HS-27A (cell line): ENCODE measurements around the gene TRPV6.

Experiments used
- DNase-seq: peaks from one replicate; pipeline ENCODE4 v3.0.0-alpha.2; 2012; ENCODE audit warnings: low read depth, missing footprints

Gene TRPV6

GRCh38 chr7:142853739-142854371 is 31.7 kb downstream of the TRPV6 start:
- peak; percentile 27 for DNase-seq

GRCh38 chr7:142851919-142852318 is 33.6 kb downstream of the TRPV6 start:
- DNase-seq, result no peak

- no peak for DNase-seq
Observed at GRCh38 chr7:142851269-142851668, 34.3 kb downstream of the TRPV6 start.

DNA sequence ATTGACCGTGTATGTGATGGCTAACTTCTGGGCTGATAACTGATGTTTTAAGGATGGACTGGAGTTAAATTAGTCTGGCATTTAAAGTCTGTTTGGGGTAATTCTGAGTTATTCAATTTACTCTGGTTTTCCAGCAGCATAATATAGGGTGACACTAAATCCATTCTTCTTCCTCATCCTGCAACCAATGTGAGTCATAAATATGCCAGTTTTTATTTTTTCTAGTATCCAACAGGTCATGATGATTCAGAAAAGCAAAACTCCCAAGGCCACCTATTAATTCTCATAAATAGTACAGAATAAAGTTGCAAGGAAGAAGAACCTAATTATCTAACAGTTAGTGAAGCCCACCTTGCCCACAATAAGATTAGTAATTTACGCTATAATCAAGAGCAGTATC is 38.2 kb downstream of the TRPV6 start:
- no peak for DNase-seq

- no peak for DNase-seq
Observed at GRCh38 chr7:142842251-142842766, 43.2 kb downstream of the TRPV6 start.

GRCh38 chr7:142838461-142839213 is 46.9 kb downstream of the TRPV6 start:
- no peak for DNase-seq

DNA sequence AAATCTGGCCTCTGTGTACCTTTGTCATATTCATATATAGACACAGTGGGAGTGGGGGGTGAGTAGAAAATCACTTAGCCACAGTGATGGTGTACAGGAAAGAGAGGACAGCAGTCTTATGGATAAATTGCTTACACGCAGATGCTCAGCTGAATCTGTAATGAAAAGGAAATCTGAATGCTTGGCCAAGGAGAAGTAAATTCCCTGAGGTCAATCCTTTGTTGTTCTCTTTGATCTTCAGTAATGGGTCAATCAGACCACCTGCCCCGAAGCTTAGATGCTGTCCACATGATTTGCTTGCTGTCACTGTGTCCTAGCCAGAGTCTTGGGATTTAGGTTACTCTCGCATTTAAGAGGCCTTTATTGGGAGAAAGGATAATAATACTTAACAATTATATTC is 49.1 kb downstream of the TRPV6 start:
- DNase-seq, result no peak

- DNase-seq, result no peak
Observed at GRCh38 chr7:142835487-142835886, 50.1 kb downstream of the TRPV6 start.

DNA sequence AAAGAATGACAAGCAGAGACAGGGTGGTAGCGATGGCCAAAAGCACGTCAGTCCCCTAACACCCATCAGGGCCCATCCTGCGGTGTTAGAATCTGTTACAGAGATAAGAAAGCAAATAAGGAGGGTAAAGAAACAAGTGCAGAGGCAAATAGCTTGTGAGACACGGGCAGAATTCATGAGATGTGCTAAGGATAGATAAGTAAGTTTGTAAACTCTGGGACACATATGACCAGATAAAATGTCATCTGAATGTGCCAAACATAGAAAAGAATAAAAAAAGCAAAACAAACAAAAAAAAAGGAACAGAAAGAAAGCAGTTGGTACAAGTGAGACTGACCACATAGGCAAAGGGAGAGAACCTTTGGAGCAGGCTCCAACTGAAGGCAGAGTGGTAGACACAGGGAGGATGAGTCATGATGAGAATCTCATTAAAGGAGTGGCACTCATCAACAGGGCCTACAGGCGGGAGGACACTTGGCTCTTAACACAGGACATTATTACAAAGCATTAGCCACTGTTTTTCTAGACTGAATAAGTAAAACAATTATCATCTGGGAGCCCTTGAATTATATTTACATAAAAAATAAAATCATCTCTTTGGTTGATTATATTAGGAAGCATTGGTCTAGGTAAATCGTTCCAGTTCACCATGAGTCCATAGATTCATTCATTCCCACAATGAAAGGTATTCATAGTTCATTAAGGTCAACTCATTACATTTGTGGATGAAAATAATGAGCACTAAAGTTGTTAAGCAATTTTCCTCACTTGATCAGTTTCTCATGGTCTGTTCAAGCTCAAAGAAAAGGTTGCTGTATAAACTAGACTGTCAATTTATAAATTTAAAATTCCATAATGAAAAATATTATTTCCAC is 52.1 kb downstream of the TRPV6 start:
- no peak for DNase-seq

DNA sequence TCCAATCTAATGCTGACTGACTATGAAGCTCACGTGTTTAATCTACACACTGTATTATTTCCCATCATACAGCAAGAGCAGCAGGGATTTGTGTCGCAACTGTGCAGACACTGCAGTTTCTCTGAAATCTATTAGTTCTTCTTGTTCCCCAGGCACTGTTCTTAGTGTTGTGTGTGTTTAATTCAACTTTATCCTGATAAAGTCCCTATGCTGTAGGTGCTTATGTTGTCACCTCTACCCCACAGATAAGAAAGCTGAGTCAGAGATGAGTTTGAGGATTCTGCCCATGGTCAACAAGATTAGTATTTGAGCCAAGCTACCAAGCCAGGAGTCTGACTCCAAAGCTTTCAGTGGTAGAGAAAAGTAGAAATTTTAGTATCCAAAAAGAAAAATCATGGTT is 53.1 kb downstream of the TRPV6 start:
- DNase-seq, result no peak

DNA sequence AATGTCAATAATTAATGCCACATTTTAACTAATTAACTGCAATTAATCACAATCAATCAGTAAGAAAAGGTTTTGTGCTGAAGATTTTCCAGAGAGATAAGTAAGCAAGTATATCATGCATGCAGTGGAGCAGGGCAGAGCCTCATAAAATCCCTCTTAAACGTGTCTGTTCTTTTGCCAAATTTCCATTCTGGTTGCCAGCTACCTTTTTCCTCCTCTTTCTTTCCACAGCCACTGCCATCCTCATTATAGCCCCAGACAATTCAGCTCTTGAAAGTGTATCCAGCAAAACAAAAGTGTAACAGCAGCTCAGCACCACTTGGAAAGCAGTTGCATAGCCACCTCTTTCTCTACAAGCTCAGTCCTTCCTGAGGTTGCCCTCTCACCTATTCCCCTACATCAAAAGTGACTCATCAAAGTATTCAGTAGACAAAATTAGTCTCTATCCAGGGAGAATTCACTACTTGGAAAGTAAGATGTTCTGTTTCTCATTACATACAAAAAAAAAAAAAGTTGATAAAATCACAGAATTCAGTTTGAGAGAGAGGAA is 57.5 kb downstream of the TRPV6 start:
- no peak for DNase-seq

GRCh38 chr7:142822714-142823113 is 62.8 kb downstream of the TRPV6 start:
- no peak for DNase-seq
